ENCODE results near the gene DAD1. TPM values are rescaled to one million over a fixed set of nuclear protein-coding genes. Genes with fewer than 3 reads are reported as not detected.
A peak's percentile ranks its signal among the peaks of the same experiment; 100 is the strongest.
"Not testable (repeated sequence)": the region's sequence is repeated elsewhere in the genome, so short reads cannot be mapped to it uniquely, and the experiment has no call there.

Gene DAD1
- total RNA-seq, 1 experiment from 2014 or later = 157 TPM

DNA sequence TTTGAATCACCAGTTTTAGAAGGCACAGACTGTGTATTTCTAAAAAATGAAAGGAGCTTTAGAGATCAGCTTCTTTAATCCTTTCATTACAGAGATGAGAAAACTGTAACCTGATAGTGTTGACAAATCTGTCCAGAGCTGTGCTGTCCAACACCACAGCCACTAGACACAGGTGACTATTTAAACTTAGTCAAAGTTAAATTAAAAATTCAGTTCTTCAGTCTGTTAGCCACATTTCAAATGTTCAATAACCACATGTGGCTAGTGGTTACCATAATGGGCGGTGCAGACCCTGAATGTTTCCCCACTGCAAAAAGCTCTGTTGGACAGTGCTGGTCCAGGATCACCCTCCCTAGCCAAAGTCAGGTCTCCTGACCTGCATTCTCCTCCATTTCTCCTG is 21.6 kb downstream of the DAD1 start:
- DNase-seq (ENCODE audit: low spot score) = no peak

DNA sequence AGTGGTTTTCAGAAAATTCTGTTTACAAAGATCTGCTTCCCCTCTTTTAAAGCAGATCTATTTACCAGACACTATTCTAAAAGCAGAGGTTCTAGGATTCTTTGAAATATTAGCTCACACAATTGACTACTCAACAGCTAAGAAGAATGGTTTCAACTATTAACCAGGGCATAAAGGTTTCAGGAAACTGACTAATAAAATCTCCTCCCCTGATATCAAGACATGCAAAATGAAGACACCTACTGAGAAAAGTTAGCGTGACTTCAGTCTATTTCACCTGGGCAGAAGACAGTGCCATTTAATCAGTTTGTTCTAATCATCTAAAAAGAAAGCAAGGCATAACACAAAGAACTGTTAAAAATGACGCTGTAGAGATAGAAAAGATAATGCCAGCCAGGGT is 22.2 kb downstream of the DAD1 start:
- DNase-seq (ENCODE audit: low spot score) = no peak

DNA sequence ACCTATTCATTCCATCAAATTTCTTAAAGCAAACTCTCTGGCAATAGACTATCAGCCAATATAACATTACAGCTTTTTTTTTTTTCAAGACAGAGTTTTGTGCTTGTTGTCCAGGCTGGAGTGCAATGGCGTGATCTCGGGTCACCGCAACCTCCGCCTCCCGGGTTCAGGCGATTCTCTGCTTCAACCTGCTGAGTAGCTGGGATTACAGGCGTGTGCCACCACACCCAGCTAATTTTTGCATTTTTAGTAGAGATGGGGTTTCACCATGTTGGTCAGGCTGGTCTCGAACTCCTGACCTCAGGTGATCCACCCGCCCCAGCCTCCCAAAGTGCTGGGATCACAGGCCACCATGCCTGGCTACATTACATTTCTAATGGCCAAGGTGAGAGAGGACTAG is 22.8 kb downstream of the DAD1 start:
- DNase-seq (ENCODE audit: low spot score) = not testable (repeated sequence)

DNA sequence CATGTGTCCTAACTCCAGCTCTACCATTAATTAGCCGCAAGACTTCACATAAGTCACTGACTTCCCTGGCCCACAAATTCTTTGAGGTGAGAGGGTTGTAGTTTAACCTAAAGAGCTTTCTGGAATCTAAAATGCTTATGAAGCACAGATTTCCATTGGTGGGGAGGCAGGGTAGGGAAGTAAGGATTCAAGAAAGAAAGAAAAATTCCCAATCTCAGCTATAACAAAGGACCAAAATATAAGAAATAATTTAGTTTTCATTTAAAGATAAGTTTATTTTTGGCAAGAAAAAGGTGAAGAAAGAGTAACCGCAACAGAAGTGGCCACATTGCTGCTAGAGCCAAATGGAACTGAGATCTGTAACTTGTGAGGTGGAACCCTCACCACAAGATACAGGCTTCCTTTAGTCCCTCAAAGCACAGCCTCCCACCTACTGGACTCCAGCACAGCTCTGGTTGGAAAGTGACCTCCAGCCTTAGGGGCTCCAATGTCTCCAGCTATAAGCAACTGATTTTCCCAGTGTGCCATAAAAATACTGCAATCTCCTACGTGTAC is 23.6 kb downstream of the DAD1 start:
- DNase-seq (ENCODE audit: low spot score) = no peak

DNA sequence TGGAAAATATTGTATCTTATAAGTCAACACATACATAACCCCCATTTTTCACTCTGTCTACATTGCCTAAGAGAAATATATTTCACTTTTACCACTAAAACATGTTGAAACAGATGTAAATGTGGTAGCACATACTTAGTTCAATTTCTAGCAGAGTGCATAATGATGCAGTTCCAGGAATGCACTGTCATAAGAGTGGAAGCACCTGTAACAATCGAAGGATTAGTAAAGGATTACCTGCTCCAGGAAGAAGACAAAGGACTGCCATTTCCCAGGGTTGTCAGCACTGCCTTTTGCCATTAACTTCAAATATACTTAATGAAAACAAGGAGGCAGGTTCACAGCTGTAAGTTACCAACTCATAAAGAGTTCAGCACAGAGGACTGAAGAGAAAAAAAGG is 24.6 kb downstream of the DAD1 start:
- DNase-seq (ENCODE audit: low spot score) = no peak

DNA sequence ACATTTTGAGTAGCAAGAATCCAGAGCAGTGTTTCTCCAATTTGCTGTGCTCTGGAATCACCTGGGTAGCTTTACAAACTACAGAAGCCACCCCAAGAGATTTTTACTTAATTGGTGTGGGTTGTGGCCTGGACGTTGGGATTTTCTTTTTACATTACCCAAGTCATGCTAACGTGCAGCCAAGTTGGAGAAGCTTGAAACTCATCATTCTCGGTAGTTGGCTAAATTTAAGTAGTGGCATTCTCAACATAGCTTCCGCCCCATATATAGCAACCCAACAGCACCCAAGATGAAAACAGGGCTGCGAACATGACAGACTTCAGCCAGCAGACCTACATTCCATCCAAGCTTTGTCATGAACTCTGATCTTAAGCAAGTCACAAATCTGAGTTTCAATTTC is 25.0 kb downstream of the DAD1 start:
- no peak for DNase-seq (ENCODE audit: low spot score)

DNA sequence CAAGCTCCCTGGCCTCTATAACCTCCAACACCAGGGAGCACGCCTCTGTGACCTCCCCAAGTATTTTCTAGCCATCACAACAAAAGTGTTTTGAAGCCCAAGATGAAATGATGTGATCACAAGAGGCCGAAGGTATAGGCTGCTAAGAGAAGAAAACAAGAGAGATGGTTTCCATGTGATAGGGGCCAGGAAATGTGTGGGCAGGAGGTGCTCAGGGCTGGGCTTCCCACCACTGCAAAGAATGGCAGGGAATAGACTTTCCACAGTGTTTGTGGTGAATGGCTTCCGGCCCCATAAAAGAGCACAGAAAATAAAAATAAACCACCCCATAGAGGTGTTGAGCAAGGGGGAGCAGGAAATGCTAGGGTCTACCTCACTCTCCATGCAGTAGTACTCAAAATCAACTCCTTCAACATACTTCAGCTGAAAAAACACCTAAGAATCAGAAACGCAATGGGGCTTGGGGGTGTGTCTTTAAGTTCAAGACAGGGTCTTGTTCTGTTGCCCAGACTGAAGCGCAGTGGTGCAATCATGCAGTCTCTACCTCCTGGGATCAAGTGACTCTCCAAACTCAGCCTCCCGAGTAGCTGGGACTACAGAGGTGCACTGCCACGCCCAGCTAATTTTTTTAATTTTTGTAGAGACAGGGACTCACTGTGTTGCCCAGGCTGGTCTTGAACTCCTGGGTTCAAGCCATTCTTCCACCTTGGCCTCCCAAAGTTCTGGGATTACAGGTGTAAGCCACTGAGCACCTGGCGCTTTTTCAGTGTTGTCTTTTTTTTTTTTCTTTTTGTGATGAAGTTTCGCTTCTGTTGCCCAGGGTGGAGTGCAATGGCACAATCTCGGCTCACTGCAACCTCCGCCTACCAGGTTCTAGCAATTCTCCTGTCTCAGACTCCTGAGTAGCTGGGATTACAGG is 27.1 kb downstream of the DAD1 start:
- DNase-seq (ENCODE audit: low spot score) = no peak

DNA sequence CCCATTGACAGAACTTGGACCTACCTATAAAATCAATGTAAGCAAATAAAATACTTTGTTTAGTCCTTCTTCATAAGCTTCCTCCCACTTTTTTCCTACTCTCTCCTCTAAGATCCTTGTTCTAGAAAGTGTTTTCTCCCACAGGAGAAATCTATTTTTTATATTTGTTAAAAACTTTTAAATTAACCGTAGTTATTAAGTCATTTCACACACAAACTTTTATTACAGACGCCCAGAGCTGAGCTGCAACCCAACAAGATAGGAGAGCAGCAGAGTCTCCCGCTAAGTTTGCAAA is 27.7 kb downstream of the DAD1 start:
- no peak for DNase-seq (ENCODE audit: low spot score)

DNA sequence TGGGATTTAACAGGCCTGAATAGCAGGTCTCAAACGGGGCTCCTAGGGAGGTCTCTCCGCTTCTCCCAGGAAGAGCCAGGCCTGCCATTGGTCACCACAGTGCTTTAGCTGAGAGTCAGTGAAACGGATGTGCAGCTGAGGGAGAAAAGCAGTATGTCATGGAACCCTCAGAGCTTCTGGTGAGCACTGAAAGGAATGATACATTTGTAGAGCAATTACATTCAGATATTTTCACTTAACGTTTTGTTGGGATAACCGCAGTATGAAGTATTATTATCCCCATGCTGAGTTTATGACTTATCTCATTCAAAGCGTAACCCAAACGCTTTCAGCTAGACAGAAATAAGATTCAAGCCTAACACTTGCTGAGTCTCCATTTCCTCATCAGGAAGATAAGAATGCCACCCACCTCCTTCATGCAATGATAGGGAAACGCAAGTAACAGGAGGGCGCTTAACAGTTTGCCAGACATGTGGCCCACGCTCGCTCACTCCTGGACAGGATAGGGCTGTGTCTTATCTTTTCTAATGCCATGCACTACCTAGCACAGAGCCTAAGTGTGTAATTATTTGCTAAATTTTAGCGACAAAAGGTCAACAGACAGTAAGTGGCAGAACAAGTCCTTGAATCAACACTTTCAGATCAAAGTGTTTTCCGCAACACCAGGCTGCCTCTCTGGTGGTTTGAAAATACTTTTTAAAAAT is 28.2 kb downstream of the DAD1 start:
- DNase-seq (ENCODE audit: low spot score) = no peak

DNA sequence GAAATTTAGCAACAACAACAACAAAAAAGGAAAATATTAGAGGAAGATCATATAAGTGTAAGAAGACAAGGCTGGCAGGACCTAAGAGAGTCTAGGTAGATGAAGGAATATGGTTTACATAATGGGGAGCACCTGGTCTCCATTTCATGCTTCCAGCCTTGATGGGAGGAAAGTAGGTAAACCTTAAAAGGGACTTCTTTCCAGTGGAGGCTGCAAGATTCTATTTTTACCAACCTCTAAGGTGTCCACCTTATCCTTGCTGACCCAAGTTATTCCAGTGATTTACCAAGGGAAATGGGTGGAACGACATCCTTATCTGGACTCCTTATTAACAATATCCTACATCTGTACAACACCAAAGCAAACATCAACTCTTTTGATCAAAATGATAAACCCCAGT is 30.0 kb downstream of the DAD1 start:
- DNase-seq (ENCODE audit: low spot score) = no peak

DNA sequence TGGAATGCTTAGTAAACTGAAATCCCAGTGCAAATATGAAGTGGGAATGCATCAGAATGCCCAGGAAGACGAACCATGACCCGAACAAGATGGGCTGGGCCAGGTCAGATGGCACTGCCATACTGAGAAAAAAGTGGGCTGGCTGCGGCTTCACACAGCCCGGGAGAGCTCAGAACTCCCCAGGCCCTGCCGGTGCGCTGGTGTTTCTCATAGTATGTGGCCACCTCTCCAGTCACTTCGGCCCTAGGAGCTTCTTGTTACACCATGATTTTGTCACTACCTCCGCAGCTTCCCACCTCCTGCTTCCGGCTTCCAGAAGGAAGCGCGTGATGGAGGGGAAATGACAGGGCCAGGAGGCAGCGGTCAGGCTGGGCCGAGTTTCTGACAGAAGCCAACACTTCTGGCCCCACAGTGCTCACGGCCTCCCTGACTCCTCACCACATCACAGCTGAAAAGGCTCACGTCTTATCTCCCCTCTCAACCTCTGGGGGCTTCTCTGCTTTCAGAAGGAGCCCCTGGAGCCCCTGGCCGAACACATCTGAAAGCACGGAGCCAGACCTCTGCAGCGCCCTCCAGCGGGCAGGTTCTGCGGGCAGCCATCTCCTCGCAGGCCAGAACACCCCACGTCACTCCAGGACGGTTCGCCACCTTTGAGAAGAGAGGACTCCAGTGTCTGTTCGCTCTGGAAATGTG is 30.7 kb downstream of the DAD1 start:
- no peak for DNase-seq (ENCODE audit: low spot score)

DNA sequence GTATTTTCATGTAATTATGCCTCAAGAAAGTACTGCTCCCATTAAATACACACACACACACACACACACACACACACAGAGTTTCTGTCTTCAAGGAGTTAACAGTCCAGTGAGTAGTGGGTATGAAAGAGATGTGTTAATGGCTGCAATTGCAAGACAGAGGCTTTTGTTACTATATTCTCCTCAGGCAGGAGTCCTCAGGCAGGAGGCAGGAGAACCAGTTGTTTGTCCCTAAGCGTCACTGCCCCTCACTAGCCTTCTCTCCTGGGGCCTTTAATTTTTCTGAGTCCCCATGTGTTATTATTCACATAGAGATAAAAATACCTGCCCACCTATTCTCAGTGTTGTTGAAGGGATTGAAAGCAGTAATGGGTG is 31.2 kb downstream of the DAD1 start:
- DNase-seq (ENCODE audit: low spot score) = no peak

DNA sequence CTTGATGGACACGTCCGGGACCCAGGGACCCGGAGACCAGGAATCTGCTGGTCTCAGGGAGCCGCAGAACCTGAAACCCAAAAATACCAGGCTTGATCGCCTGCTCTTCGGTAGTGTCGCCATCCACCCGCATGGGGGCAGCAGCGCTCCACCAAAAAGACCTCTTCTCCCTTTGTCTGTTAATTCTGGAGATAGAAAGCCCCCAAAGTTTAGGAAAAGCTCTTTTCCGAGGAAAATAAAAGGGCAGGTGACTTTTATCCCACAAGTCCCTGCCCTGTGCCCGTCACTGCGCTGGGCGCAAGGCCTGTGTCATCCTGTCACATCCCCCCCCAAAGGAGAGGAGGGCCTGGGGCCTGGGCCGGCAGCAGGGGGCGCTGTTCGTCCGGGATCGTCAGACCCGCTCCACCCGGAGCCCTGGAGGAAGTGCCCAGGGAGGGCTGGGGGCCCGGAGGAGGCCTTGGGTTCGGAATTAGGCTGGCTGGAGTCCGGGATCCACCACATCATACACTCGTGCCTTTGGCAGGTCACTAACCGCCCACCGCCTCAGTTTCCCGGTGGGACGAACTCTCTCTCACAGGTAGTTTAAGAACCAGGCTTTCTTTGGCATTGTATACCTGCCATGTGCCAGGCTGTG is 31.9 kb downstream of the DAD1 start:
- DNase-seq (ENCODE audit: low spot score) = peak; percentile 47

DNA sequence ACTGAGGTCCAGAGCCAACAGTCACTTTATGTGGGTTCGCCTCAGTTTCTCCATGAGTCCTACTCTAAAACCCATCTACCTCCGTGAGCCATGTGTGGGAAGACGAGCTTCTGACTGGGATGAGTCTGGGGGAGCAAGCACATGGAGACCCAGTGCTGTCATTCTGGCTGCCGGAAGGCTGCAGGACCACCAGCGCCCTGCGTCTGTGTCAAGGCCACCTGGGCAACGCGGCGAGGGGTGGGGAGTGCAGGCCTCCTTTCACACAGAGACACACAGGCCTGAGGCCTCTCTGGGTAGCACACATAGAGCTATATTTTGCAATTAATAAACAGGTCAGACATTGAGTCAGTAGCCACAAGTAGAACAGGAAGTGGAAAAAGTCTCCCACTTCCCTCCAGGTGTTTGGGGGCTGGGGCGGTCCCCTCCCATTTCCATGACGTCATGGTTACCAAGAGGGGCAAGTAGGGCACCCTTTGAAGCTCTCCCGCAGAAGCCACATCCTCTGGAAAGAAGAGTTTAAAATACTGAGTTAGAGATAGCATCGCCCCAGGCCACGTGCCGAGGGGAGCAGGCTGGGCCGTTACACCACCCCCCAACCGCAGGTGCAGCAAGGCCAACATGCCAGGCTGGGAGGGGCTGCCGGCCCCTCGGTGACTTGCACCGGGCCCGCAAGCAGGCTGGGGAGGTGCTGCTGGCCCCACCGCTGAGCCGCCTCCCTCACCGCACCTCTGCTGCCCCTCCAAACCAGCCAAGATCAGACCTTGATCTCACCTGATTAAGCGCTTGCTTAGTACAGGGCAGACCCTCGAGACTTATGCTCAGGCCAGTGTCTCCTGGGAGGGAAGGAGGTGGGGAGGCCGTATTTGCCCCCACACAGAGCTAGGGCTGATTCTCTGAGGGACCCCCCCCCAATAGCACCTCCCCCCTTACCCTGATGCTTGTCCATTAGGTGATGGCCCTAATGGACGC is 32.7 kb downstream of the DAD1 start:
- DNase-seq (ENCODE audit: low spot score) = peak; percentile 93

DNA sequence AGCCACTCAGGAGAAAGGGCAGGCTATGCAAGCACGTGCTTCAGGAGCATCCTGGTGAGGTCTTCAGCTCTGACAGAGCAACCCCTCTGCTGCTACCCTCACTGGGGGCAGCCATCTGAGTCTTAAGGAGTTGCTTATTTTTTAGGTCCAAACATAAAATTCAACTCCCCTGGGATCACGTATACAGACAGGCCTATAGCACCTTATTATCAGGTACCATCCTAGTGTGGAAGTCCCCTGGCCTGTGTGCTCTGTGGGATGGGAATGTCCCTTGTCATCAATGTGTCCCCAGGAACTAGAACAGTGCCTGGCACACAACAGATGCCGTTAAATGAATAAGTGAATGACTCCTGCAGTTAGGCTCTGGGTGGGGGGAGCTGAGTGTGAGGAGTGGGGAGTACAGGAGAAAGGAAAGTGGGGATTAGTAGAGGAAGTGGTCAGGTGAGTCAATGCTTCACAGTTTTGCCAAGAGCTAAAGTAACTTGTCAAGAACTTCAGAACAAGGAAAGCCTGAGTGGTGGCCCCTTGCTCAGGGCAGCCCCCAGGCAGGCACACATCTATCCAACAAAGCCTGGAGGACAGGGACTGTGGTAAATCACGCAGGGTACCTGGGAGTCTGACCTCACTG is 33.5 kb downstream of the DAD1 start:
- peak; percentile 72 for DNase-seq (ENCODE audit: low spot score)

DNA sequence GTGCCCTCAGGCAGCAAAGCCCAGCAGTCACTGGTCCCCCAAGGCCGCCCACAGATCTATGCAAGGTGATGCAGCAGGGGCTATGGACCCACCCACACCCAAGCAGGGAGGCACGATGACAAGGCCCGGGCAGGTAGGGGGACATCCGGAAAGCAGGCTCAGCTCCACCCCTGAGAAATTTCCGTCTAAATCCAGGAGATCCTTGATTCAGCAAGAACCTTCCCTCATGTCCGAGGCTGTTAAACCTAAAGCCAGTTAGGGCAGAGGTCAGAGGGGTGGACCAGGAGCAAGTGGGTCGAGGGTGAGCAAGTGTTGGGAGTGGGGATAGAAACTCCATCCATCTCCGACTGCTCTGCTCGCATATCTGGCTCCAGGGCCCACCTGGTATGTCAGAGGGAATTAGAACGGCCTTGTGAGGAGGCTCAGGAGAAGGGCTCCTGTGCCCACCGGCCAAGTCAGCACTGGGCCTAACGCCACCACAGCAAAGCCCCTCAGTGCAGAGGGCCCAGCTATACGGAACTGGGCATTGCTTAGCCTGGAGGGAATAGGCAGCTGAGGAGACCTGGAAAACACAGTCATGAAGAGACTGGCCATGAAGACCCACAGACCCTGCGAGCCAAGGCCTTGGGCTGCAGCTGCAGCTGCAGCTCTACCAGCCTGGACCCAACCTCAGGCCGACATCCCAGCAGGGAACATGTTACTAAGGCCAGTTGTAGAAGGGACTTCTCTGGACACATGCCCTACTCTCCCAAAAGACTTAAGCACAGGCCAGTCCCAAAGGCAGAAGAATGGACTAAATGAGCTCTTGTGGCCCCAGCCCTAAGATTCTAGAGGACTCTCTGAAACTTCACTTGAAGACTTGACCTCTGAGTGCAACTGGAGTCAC is 34.3 kb downstream of the DAD1 start:
- no peak for DNase-seq (ENCODE audit: low spot score)

DNA sequence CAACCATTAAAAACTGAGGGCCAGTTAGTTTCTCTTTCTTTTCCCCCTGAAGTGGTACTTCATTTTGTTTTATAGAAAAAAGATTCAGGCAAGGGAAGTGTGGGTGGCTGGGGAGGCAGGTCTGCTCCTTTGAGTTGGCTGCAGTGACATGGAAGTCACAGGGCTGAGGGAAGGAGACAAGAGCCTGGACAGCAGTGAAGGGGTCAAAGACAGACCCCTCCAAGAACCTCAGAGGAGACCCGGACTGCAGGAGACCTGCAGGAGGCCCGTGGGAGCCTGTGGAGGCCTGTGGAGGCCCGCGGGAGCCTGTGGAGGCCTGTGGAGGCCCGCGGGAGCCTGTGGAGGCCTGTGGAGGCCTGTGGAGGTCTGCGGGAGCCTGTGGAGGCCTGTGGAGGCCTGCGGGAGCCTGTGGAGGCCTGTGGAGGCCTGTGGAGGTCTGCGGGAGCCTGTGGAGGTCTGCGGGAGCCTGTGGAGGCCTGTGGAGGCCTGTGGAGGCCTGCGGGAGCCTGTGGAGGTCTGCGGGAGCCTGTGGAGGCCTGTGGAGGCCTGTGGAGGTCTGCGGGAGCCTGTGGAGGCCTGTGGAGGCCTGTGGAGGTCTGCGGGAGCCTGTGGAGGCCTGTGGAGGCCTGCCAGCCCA is 35.0 kb downstream of the DAD1 start:
- not testable (repeated sequence) for DNase-seq (ENCODE audit: low spot score)

DNA sequence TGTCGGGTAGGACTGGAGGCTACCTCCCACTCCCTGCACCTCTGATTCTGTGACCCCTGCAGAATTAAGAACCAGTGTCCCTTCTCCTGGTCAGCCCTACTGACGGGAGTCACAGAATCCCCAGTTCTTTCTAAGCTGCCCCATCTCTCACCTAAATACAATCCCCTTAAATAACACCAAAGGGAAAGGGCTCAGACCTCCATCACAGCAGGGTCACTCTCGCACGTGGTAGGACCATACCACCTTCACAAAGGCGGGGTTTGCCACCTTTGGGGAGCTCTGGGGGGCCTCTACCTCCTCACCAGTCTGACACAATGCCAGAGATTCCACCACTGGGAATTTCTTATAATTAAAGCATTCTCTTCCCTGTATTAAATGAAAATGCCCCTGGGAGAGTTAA is 35.6 kb downstream of the DAD1 start:
- DNase-seq (ENCODE audit: low spot score) = no peak

DNA sequence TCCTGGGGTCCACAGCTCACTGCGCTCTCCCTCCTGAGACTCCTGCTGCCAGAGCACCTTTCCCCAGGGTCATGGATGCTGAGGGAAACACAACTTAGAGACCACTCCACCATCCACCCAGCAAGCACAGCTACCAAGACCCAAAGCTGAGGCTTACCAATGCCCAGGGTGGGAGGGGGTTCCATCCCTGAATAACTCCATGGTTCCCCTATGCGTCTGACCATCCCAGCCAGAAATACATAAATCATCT is 36.3 kb downstream of the DAD1 start:
- no peak for DNase-seq (ENCODE audit: low spot score)

All from A172 (cell line).